Measurements from ENCODE around the gene KLHL12.

The KLHL12 gene

GRCh38 chr1:202953392-202953791 is 26.4 kb upstream of the KLHL12 start:
- POLR2A ChIA-PET = interaction anchor here (0.6 kb wide), 1 partner anchor 372 kb away, joined by 3 read pairs; no protein-coding TSS in a partner anchor
- no peak for DNase-seq (ENCODE audit: low read depth, low spot score)
- CTCF ChIA-PET = interaction anchor here (0.9 to 2.2 kb wide), 5 partner anchors 9 to 46 kb away, joined by 3 to 10 read pairs (median 5); no protein-coding TSS in a partner anchor
- no peak for TF ChIP-seq CTCF (IDR thresholded peaks at IDR 0.05; ENCODE audit: insufficient read depth, low read length, missing control alignments)
- H3K4me3 ChIP-seq (ENCODE audit: low read depth, low read length) = no peak overlapping the region

DNA sequence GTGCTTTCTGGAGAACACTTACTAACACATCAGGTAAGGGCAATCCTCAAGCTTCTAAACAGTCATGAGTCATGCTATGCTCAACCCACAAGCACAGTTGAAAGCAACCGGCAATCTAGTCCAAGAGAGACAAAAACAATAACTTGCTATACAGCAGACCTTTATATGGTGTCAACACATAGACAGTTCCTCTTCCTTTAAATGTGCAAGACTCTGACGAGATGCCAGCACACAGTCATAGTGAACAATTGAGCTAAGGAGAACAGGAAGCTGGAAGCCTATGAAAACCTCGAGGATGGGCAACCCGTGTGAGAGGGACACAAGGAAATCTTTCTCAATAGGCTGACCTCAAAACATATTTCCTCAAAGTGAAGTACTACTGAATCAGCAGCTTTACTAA is 25.8 kb upstream of the KLHL12 start:
- CTCF ChIA-PET = interaction anchor here (0.6 to 2.7 kb wide), 5 partner anchors 8 to 50 kb away, joined by 3 to 10 read pairs (median 3); no protein-coding TSS in a partner anchor
- no peak overlapping the region for H3K4me3 ChIP-seq (ENCODE audit: low read depth, low read length)
- DNase-seq (ENCODE audit: low read depth, low spot score) = no peak
- TF ChIP-seq CTCF (IDR thresholded peaks at IDR 0.05; ENCODE audit: insufficient read depth, low read length, missing control alignments) = no peak
- POLR2A ChIA-PET = no interaction called here

DNA sequence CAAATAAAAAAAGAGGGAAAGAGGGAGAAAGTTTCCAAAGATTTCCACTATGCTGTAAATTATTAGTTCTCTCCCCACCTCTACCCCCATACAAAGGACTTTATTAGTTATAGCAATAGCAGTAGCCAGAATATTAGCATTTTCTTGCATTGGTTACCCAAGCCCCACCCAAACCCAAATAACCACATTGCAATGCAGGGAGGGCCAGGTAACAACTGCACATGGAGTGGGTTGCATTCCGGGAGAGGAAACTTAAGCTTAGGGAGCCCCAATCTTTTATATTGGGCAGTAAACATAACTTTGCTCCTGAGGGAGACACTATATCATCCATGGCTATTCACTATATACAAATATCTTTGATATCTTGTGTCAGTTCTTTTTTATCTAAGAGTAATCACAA is 25.1 kb upstream of the KLHL12 start:
- no peak overlapping the region for H3K4me3 ChIP-seq (ENCODE audit: low read depth, low read length)
- TF ChIP-seq CTCF (IDR thresholded peaks at IDR 0.05; ENCODE audit: insufficient read depth, low read length, missing control alignments) = no peak
- POLR2A ChIA-PET = no interaction called here
- DNase-seq (ENCODE audit: low read depth, low spot score) = no peak
- CTCF ChIA-PET = interaction anchor here (1.2 to 2.7 kb wide), 3 partner anchors 14 to 47 kb away, joined by 3 to 10 read pairs (median 6); no protein-coding TSS in a partner anchor

- CTCF ChIA-PET = interaction anchor here (1.2 to 2.7 kb wide), 4 partner anchors 8 to 167 kb away, joined by 3 to 10 read pairs (median 4); no protein-coding TSS in a partner anchor
- H3K4me3 ChIP-seq (ENCODE audit: low read depth, low read length) = no peak overlapping the region
- no peak for TF ChIP-seq CTCF (IDR thresholded peaks at IDR 0.05; ENCODE audit: insufficient read depth, low read length, missing control alignments)
- DNase-seq (ENCODE audit: low read depth, low spot score) = no peak
- POLR2A ChIA-PET = no interaction called here
Observed at GRCh38 chr1:202951437-202951836, 24.4 kb upstream of the KLHL12 start.

- ChIA-PET CTCF (interaction anchor here (0.6 to 3.2 kb wide), 3 partner anchors 22 to 53 kb away, joined by 3 to 12 read pairs (median 8); partner anchors contain the start of gene CYB5R1), POLR2A (no interaction called here)
- no peak overlapping the region for H3K4me3 ChIP-seq (ENCODE audit: low read depth, low read length)
- TF ChIP-seq CTCF (IDR thresholded peaks at IDR 0.05; ENCODE audit: insufficient read depth, low read length, missing control alignments) = no peak
- no peak for DNase-seq (ENCODE audit: low read depth, low spot score)
Observed at GRCh38 chr1:202945483-202945882, 18.4 kb upstream of the KLHL12 start.

DNA sequence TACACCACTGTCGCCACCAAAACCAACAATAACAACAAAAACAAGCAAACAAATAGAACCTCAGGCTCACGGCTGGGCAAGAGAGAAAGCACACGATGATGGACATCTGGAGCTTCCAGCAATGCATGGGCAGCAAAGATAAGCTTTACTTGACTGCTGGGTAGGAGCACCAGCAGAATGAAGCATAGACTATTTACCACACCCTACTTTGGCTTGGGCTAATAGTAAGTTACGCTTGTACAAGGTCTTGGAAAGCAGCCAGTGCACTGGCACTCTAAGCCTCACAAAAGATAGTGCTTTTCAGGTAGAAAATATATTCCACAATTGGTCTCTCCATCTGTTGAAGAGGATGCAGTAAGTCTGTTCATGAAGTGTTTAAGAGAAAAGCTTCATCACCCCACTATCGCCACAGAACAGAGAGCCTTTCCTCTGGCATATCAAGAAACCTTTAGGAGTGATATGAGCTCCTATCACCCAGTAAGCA is 17.4 kb upstream of the KLHL12 start:
- DNase-seq (ENCODE audit: low read depth, low spot score) = no peak
- H3K4me3 ChIP-seq (ENCODE audit: low read depth, low read length) = no peak overlapping the region
- no peak for TF ChIP-seq CTCF (IDR thresholded peaks at IDR 0.05; ENCODE audit: insufficient read depth, low read length, missing control alignments)
- POLR2A ChIA-PET = no interaction called here
- CTCF ChIA-PET = interaction anchor here (1.1 to 3.2 kb wide), 4 partner anchors 8 to 54 kb away, joined by 3 to 12 read pairs (median 6); partner anchors contain the start of gene CYB5R1

All from AG04449 (cell line).